Effector memory CD8-positive, alpha-beta T cell (primary cell): ENCODE measurements around the gene TMEM168.
"Not testable (repeated sequence)": the region's sequence is repeated elsewhere in the genome, so short reads cannot be mapped to it uniquely, and the experiment has no call there.

Experiments used
- ATAC-seq: fragments of 150-1000 bp; cut with Tn5 transposase; replicated peaks from 2 replicates; pipeline ENCODE4 v1.10.0; 2021; ENCODE audit warnings: mild to moderate bottlenecking, moderate library complexity
- DNase-seq, 3 experiments: peaks; one replicate each; pipeline ENCODE4 v3.0.0; 2021
- H3K27ac Mint-ChIP-seq, 2 donors: one replicate each; pipeline ENCODE4 v1.8.0; 2022; ENCODE audit warnings: mild to moderate bottlenecking in 2 of 2, mixed read lengths in 2 of 2, moderate library complexity in 2 of 2
- H3K27me3 Mint-ChIP-seq, 2 donors: one replicate each; pipeline ENCODE4 v1.8.0; 2022; ENCODE audit warnings: mixed read lengths in 2 of 2
- H3K36me3 Mint-ChIP-seq: one replicate; pipeline ENCODE4 v1.8.0; 2022; ENCODE audit warnings: mild to moderate bottlenecking, moderate library complexity, mixed read lengths; ENCODE audit not compliant: insufficient read depth
- H3K4me1 Mint-ChIP-seq, 2 donors: one replicate each; pipeline ENCODE4 v1.8.0; 2022; ENCODE audit warnings: low read depth in 2 of 2, mixed read lengths in 2 of 2
- H3K4me3 Mint-ChIP-seq, 2 donors: one replicate each; pipeline ENCODE4 v1.8.0; 2022; ENCODE audit warnings: mild to moderate bottlenecking in 2 of 2, mixed read lengths in 2 of 2, moderate library complexity in 2 of 2
- H3K9me3 Mint-ChIP-seq, 2 donors: one replicate each; pipeline ENCODE4 v1.8.0; 2022; ENCODE audit warnings: mixed read lengths in 2 of 2

TMEM168 gene

GRCh38 chr7:112796552-112796951 is 6.4 kb upstream of the TMEM168 start:
- not testable (repeated sequence) for H3K36me3 Mint-ChIP-seq, H3K27ac Mint-ChIP-seq, ATAC-seq, H3K9me3 Mint-ChIP-seq, H3K27me3 Mint-ChIP-seq, H3K4me3 Mint-ChIP-seq, DNase-seq, H3K4me1 Mint-ChIP-seq

GRCh38 chr7:112792441-112792840 is 2.2 kb upstream of the TMEM168 start:
- Mint-ChIP-seq H3K27ac (no peak overlapping the region), H3K27me3 (no peaks in the 10 kb centered on the region), H3K4me1 (peaks cover 20 to 22% of the 10 kb centered on the region in 2 donors), H3K9me3 (no peaks in the 10 kb centered on the region), H3K36me3 (peaks cover 23% of the 10 kb centered on the region), H3K4me3 (no peak overlapping the region)
- no peak for DNase-seq
- ATAC-seq, result no peak

GRCh38 chr7:112791465-112792168 is 1.4 kb upstream of the TMEM168 start:
- no peaks in the 10 kb centered on the region for H3K9me3 Mint-ChIP-seq
- peak overlapping the region; percentile 87 to 96 for H3K4me3 Mint-ChIP-seq
- H3K4me1 Mint-ChIP-seq, result peaks cover 22 to 28% of the 10 kb centered on the region in 2 donors
- DNase-seq (no peak), ATAC-seq (no peak)
- peak overlapping the region in 1 of 2 donors; percentile 94 for H3K27ac Mint-ChIP-seq
- H3K27me3 Mint-ChIP-seq, result no peaks in the 10 kb centered on the region
- peaks cover 23% of the 10 kb centered on the region for H3K36me3 Mint-ChIP-seq

GRCh38 chr7:112790586-112791003 is 402 bp upstream of the TMEM168 start:
- ATAC-seq (no peak), DNase-seq (no peak)
- Mint-ChIP-seq H3K4me1 (peaks cover 22 to 36% of the 10 kb centered on the region in 2 donors), H3K4me3 (peak overlapping the region; percentile 87 to 96), H3K36me3 (peaks cover 23% of the 10 kb centered on the region), H3K9me3 (no peaks in the 10 kb centered on the region), H3K27me3 (no peaks in the 10 kb centered on the region), H3K27ac (peak overlapping the region; percentile 94 to 95)

- H3K4me1 Mint-ChIP-seq, result peaks cover 22 to 38% of the 10 kb centered on the region in 2 donors
- H3K27ac Mint-ChIP-seq, result peak overlapping the region; percentile 94 to 95
- H3K27me3 Mint-ChIP-seq, result no peaks in the 10 kb centered on the region
Measured at GRCh38 chr7:112789453-112789816, 758 bp downstream of the TMEM168 start.

GRCh38 chr7:112788778-112789343 is 1.3 kb downstream of the TMEM168 start:
- peak overlapping the region; percentile 87 to 96 for H3K4me3 Mint-ChIP-seq
- H3K36me3 Mint-ChIP-seq, result peaks cover 32% of the 10 kb centered on the region
- DNase-seq (no peak), ATAC-seq (no peak)
- no peaks in the 10 kb centered on the region for H3K27me3 Mint-ChIP-seq
- no peaks in the 10 kb centered on the region for H3K9me3 Mint-ChIP-seq
- peak overlapping the region; percentile 94 to 95 for H3K27ac Mint-ChIP-seq
- H3K4me1 Mint-ChIP-seq, result peaks cover 22 to 38% of the 10 kb centered on the region in 2 donors

More at GRCh38 chr7:112789453-112789816, 758 bp downstream of the TMEM168 start:
- ATAC-seq (no peak), DNase-seq (no peak)
- peaks cover 26% of the 10 kb centered on the region for H3K36me3 Mint-ChIP-seq
- H3K4me3 Mint-ChIP-seq, result peak overlapping the region; percentile 87 to 96
- no peaks in the 10 kb centered on the region for H3K9me3 Mint-ChIP-seq

GRCh38 chr7:112784603-112785002 is 5.6 kb downstream of the TMEM168 start:
- peaks cover 29 to 61% of the 10 kb centered on the region in 2 donors for H3K4me1 Mint-ChIP-seq
- no peak overlapping the region for H3K4me3 Mint-ChIP-seq
- H3K27ac Mint-ChIP-seq, result no peak overlapping the region
- ATAC-seq (no peak), DNase-seq (no peak)
- H3K9me3 Mint-ChIP-seq, result no peaks in the 10 kb centered on the region
- H3K27me3 Mint-ChIP-seq, result no peaks in the 10 kb centered on the region
- peaks cover 27% of the 10 kb centered on the region for H3K36me3 Mint-ChIP-seq

GRCh38 chr7:112782498-112782897 is 7.7 kb downstream of the TMEM168 start:
- Mint-ChIP-seq H3K27ac (peak overlapping the region; percentile 3), H3K4me3 (no peak overlapping the region), H3K36me3 (peaks cover 16% of the 10 kb centered on the region)

GRCh38 chr7:112781558-112781957 is 8.6 kb downstream of the TMEM168 start:
- DNase-seq (no peak), ATAC-seq (no peak)
- peaks cover 16% of the 10 kb centered on the region for H3K36me3 Mint-ChIP-seq
- no peak overlapping the region for H3K4me3 Mint-ChIP-seq
- H3K4me1 Mint-ChIP-seq, result peaks cover 12 to 43% of the 10 kb centered on the region in 2 donors
- H3K27ac Mint-ChIP-seq, result peak overlapping the region in 1 of 2 donors; percentile 3
- H3K27me3 Mint-ChIP-seq, result no peaks in the 10 kb centered on the region
- no peaks in the 10 kb centered on the region for H3K9me3 Mint-ChIP-seq

More at GRCh38 chr7:112782498-112782897, 7.7 kb downstream of the TMEM168 start:
- ATAC-seq (no peak), DNase-seq (no peak)
- Mint-ChIP-seq H3K9me3 (no peaks in the 10 kb centered on the region), H3K4me1 (peaks cover 13 to 46% of the 10 kb centered on the region in 2 donors), H3K27me3 (no peaks in the 10 kb centered on the region)

- Mint-ChIP-seq H3K36me3 (peaks cover 16% of the 10 kb centered on the region), H3K4me3 (no peak overlapping the region), H3K27me3 (no peaks in the 10 kb centered on the region), H3K9me3 (no peaks in the 10 kb centered on the region), H3K4me1 (peaks cover 12 to 41% of the 10 kb centered on the region in 2 donors), H3K27ac (peak overlapping the region in 1 of 2 donors; percentile 46)
- no peak for DNase-seq
- no peak for ATAC-seq
Measured at GRCh38 chr7:112781110-112781509, 9.1 kb downstream of the TMEM168 start.

GRCh38 chr7:112779667-112780066 is 10.5 kb downstream of the TMEM168 start:
- Mint-ChIP-seq H3K9me3 (no peaks in the 10 kb centered on the region), H3K27ac (peak overlapping the region in 1 of 2 donors; percentile 41), H3K27me3 (no peaks in the 10 kb centered on the region), H3K4me3 (no peak overlapping the region), H3K4me1 (peaks cover 12 to 33% of the 10 kb centered on the region in 2 donors), H3K36me3 (peaks cover 16% of the 10 kb centered on the region)
- ATAC-seq (no peak), DNase-seq (no peak)

GRCh38 chr7:112777406-112777805 is 12.8 kb downstream of the TMEM168 start:
- H3K9me3 Mint-ChIP-seq, result no peaks in the 10 kb centered on the region
- no peak overlapping the region for H3K4me3 Mint-ChIP-seq
- H3K27ac Mint-ChIP-seq, result peak overlapping the region in 1 of 2 donors; percentile 52
- no peak for DNase-seq
- H3K4me1 Mint-ChIP-seq, result peaks cover 8 to 27% of the 10 kb centered on the region in 2 donors
- H3K27me3 Mint-ChIP-seq, result no peaks in the 10 kb centered on the region
- no peak for ATAC-seq
- H3K36me3 Mint-ChIP-seq, result peaks cover 7% of the 10 kb centered on the region

- ATAC-seq (no peak), DNase-seq (no peak)
- no peaks in the 10 kb centered on the region for H3K9me3 Mint-ChIP-seq
- no peak overlapping the region for H3K4me3 Mint-ChIP-seq
- H3K27ac Mint-ChIP-seq, result no peak overlapping the region
- no peaks in the 10 kb centered on the region for H3K27me3 Mint-ChIP-seq
- peaks cover 8% of the 10 kb centered on the region for H3K36me3 Mint-ChIP-seq
- H3K4me1 Mint-ChIP-seq, result no peaks in the 10 kb centered on the region
Measured at GRCh38 chr7:112771166-112771565, 19.0 kb downstream of the TMEM168 start.

GRCh38 chr7:112770051-112770450 is 20.1 kb downstream of the TMEM168 start:
- ATAC-seq (no peak), DNase-seq (no peak)
- Mint-ChIP-seq H3K36me3 (peaks cover 8% of the 10 kb centered on the region), H3K27me3 (no peaks in the 10 kb centered on the region), H3K4me1 (no peaks in the 10 kb centered on the region), H3K4me3 (no peak overlapping the region), H3K27ac (no peak overlapping the region), H3K9me3 (no peaks in the 10 kb centered on the region)
